Gastrocnemius medialis (tissue), 4 donors: ENCODE data around the gene LAMA2.

Experiments used
- POLR2A ChIP-seq, 2 donors: fragments of 450-650 bp; IDR thresholded peaks; one replicate each; pipeline ENCODE4 v1.6.1; 2017; ENCODE audit warnings: antibody characterized with exemption in 2 of 2, mild to moderate bottlenecking in 2 of 2, moderate library complexity in 2 of 2
- TF ChIP-seq, protein P1 (sequence below), 5 experiments: fragments of 450-650 bp in 3 of 5; fragments of 200-600 bp in 2 of 5; sonication (generic) in 2 of 5; IDR thresholded peaks in 4 of 5; conservative IDR thresholded peaks in 1 of 5; 1 replicate in 4 of 5; 2 replicates in 1 of 5; pipeline ENCODE4 v1.5.1; 2016 to 2019; ENCODE audit warnings: antibody characterized with exemption in 5 of 5, mild to moderate bottlenecking in 3 of 5, moderate library complexity in 3 of 5

DNA sequence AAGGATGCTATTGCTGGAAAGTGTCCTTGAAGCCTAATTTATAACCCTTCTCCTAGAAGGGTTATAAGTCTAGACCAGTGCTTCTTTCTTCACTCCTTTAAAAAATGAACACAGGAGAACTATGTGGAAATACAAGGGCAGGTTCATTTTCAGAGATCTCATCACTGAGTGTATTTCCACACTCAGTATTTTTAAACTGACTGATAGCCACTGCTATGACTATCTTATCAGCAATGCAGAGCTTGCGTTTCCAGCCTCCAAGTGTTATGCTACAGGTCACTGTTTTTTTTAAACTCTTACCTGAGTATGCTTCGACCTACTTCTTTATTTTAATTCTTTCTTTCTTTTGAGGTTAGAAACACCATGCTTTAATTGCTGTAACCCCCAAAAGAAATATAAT is 508.0 kb downstream of the LAMA2 start:
- no peak for TF ChIP-seq POLR2A (IDR thresholded peaks at IDR 0.05)
- TF ChIP-seq, protein P1, sequence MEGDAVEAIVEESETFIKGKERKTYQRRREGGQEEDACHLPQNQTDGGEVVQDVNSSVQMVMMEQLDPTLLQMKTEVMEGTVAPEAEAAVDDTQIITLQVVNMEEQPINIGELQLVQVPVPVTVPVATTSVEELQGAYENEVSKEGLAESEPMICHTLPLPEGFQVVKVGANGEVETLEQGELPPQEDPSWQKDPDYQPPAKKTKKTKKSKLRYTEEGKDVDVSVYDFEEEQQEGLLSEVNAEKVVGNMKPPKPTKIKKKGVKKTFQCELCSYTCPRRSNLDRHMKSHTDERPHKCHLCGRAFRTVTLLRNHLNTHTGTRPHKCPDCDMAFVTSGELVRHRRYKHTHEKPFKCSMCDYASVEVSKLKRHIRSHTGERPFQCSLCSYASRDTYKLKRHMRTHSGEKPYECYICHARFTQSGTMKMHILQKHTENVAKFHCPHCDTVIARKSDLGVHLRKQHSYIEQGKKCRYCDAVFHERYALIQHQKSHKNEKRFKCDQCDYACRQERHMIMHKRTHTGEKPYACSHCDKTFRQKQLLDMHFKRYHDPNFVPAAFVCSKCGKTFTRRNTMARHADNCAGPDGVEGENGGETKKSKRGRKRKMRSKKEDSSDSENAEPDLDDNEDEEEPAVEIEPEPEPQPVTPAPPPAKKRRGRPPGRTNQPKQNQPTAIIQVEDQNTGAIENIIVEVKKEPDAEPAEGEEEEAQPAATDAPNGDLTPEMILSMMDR (IDR thresholded peaks at IDR 0.05 in 4 of 5, conservative IDR thresholded peaks at IDR 0.05 in 1 of 5) = no peak
